T-helper 1 cell (primary cell): ENCODE results near the gene SCYGR8.
"Not testable (repeated sequence)": the region's sequence is repeated elsewhere in the genome, so short reads cannot be mapped to it uniquely, and the experiment has no call there.

Experiments used
- DNase-seq, 5 donors: peaks; one replicate each; pipeline ENCODE4 v3.0.0-alpha.2; 2012 to 2020
- total RNA-seq, 4 donors: gene quantifications; one replicate each; lab custom pipeline; 2026; lab: John Stamatoyannopoulos, UW

The SCYGR8 gene, protein sequence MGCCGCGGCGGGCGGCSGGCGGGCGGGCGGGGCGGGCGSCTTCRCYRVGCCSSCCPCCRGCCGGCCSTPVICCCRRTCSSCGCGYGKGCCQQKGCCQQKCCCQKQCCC
- 0 reads per million in 4 donors for total RNA-seq

GRCh38 chr2:227745594-227745993, at the start of gene SCYGR8:
Gene SCYGR8, plus strand, starts transcription at chr2:227745894. Its CDS starts 0 bp downstream, at chr2:227745894.
- DNase-seq, result no peak

- DNase-seq, result no peak
Observed at GRCh38 chr2:227696990-227697679, 48.6 kb upstream of the SCYGR8 start.

DNA sequence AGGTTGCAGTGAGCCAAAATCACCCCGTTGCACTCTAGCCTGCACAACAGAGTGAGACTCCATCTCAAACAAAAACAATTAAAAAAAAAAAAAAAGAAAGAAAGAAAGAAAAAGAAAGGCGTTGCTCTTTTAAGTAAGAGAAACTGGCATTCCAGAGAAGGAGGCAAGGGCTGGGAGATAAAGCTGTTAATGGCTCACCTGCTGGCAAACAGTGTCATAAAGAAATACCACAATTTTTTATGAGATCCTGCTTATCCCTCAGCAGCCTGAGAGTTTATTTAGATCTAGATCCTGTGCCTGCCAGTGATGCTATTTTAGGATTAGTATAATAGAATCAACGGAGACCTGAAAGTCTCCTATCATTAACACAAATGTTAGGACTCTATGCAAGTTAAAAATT, 44.1 kb upstream of the SCYGR8 start:
- DNase-seq, result no peak

DNA sequence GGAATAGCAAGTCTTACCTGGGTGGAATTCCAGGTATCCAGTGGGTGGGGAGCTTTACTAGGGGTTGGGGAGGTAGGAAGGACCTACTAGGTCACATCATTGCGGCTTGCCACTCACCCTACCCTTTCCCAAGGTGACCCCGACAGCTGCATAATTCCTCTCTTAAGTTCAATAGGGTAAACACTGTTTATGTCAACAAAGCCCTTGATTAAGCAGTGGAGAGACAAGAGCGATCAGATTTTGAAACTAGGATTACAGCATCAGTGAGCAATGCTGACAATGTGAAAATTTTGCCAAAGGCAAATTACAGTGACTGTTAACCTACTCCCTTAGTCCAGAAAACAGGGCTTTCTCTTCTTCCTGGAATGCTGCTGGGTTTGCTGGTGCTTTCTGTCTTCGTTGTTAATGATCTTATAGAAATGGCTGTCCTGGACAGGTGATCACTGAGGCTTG, 42.4 kb upstream of the SCYGR8 start:
- DNase-seq, result no peak

- DNase-seq, result no peak
Observed at GRCh38 chr2:227703961-227704360, 41.7 kb upstream of the SCYGR8 start.

DNA sequence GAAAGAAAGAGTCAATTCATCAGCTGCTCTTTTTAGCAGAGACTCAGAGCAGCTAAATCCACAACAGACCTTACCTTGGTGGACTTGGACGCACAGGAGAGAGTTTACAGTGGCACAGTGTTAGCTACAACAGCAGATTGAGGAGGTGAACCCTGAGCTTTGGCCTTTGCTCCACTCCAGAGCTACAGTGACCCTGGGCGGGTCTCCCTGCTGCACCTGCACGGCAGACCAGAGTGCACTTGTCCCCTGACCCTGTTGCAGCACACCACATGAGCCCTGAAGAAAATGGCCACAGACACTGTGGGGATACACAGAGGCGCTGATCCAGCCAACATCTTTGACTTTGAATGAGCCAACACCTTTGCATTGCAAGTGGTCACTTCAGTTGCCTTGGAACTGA, 38.8 kb upstream of the SCYGR8 start:
- DNase-seq, result no peak

DNA sequence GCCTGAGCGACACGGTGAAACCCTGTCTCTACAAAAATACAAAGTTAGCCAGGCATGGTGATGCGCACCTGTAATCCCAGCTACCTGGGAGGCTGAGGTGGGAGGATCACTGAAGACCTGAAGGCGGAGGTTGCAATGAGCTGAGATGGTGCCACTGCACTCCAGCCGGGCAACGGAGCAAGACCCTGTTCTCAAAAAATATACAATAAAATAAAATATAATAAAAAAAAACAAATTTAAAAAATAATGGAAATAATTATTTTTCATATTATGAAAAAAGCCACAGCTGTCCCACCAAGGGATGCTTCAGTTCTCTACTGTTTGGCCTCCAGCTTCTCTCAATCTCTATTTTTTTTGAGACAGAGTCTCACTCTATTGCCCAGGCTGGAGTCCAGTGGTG, 38.3 kb upstream of the SCYGR8 start:
- DNase-seq, result no peak

- no peak for DNase-seq
Observed at GRCh38 chr2:227710986-227711385, 34.7 kb upstream of the SCYGR8 start.

DNA sequence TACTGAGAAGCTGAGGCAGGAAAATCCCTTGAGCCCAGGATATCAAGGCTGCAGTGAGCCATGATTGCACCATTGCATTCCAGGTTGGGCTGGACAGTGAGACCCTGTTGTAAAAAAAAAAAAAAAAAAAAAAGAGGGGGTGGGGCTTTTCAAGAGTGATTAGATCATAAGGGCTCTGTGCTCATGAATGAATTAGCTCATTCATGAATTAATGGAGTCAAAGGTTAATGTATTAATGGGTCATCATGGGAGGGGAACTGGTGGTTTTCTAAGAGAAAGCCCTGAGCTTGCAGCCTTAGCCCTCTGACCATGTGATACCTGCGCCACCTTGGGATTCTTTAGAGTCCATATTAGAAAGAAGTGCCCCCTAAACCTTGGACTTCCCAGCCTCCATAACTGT, 32.4 kb upstream of the SCYGR8 start:
- DNase-seq, result no peak

DNA sequence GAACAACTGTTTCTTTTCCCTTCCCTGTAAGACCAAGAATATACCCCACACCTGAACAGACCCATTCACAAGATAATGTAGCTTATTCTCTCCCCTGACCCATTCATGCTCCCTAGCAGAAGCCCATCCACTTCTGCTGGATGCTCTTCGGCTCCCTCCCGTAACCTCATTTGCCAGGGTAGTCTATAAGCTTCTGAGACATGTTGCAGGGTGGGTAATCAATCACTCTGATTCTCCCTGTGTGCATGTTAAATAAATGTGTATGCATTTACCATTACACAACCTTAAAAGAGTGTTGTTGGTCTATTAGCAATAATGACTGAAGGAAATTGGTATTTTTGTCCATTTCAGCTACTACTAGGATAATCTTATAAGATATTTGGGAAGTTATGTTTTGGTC, 29.2 kb upstream of the SCYGR8 start:
- DNase-seq, result no peak

DNA sequence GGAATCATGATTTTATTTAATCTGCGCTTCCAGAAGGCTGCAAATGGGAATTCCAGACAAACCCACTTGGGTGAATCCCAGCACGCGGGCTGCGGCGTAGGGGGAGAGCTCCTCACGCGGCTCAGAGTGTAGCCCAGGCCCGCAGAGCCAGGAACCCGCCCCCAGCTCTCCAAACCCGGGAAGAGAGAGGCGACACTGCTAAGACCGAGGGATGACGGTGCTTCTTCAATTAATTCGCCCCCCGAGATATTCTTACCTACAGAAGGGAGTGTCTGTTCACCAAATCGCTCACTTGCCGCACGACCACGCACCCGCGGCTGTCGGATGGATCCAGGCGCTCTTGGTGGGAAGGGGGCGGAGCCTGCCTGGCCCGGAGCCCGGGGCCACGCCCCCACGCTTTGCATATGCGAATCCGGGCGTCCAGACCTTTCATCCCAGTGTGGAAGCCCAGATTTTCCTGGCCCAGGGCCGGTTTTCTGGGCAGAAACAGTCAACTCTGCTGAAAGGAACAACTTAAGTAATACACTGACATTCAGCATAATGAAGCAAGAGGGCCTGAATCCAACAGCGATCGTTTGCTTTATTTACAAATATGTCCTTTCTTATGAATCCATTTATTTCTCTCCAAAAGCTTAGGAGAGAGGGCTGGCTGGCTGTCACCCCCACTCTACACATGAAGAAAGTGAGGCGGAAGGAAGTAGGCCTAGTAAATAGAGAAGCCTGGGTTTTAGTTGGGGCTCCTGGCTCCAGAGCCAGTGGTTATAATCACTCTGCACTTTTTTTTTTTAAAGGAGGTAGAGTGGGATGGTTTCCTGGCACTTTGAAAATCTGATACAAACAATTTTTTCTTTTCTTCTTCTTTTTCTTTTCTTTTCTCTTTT, 27.8 kb upstream of the SCYGR8 start, which contains the start of gene SLC19A3:
TSS of gene SLC19A3 (minus strand) at position 342 of the 881 bp plus-strand sequence. CDS start 15,710 bp downstream, outside the sequence.
- DNase-seq, result no peak

- DNase-seq, result no peak
Observed at GRCh38 chr2:227719641-227720040, 26.1 kb upstream of the SCYGR8 start.

DNA sequence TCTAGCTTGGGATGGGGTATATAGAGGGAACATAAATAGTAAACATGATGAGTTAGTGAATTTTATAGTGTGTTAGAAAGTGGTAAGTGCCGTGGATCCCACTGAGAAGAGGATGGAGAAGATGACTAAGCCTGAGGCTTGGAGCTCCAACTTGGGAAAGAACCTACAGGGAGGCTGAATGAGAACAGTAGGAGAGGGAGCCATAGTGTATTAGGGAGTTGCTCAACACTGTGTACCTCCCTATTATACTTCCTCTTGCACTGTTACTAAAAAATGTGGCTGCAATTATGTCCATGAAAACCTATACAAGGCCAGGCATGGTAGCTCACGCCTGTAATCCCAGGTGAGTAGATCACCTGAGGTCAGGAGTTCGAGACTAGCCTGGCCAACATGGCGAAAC, 25.0 kb upstream of the SCYGR8 start:
- no peak for DNase-seq

- DNase-seq, result not testable (repeated sequence)
Observed at GRCh38 chr2:227722821-227723220, 22.9 kb upstream of the SCYGR8 start.

DNA sequence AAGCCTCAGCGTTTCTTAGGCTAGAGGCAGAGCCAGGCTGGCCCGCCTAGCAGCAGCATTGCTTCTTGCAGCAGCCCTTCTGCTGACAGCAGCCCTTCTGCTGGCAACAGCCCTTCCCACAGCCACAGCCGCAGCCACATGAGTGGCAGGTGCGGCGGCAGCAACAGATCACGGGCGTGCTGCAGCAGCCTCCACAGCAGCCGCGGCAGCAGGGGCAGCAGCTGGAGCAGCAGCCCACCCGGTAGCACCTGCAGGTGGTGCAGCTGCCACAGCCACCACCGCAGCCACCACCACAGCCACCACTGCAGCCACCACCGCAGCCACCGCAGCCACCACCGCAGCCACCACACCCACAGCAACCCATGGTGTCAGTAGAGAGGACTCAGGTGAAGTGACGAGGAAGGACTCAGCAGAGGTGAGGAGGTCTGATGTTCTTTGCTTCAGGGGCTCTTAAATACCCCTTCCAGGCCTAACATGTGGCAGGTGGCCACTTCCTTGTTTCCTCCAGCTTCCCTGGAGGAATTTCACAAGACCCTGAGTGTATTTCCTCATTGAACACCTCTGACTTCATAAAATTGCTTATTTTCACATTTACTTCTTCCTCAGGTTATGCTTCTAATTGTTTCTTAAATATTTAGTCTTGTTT, 21.2 kb upstream of the SCYGR8 start, which contains the start of gene SCYGR6:
TSS of gene SCYGR6 (minus strand) at position 364 of the 646 bp plus-strand sequence. CDS start at position 364, 0 bp downstream.
- DNase-seq, result no peak

- no peak for DNase-seq
Observed at GRCh38 chr2:227728035-227728434, 17.7 kb upstream of the SCYGR8 start, which contains the start of gene SCYGR7. Gene SCYGR7, plus strand, starts transcription at chr2:227728335. Its CDS starts 0 bp downstream, at chr2:227728335.

- no peak for DNase-seq
Observed at GRCh38 chr2:227739351-227739750, 6.3 kb upstream of the SCYGR8 start.

DNA sequence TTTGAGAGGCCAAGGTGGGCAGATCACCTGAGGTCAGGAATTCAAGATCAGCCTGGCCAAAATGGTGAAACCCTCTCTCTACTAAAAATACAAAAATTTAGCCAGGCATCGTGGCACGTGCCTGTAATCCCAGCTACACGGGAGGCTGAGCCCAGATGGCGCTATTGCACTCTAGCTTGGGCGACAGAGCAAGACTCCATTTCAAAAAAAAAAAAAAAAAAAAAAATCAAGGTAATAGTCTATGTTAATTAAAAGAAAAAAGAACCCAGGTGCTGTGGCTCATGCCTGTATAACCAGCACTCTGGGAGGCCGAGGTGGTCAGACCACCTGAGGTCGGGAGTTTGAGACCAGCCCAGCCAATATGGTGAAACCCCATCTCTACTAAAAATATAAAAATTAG, 5.0 kb upstream of the SCYGR8 start:
- DNase-seq, result not testable (repeated sequence)

- DNase-seq, result no peak
Observed at GRCh38 chr2:227748079-227748478, 2.4 kb downstream of the SCYGR8 start.

GRCh38 chr2:227756261-227756660, 10.6 kb downstream of the SCYGR8 start:
- DNase-seq, result not testable (repeated sequence)

GRCh38 chr2:227759411-227760118, 13.9 kb downstream of the SCYGR8 start:
- no peak for DNase-seq
